Muscle of arm (tissue), 14 donors: ENCODE results near the gene DLG4. TPM values are rescaled to one million over a fixed set of nuclear protein-coding genes. Genes with fewer than 3 reads are reported as not detected.

Experiments
- DNase-seq: peaks from one replicate; pipeline ENCODE4 v3.0.0-alpha.2; 2013
- long read RNA-seq, 11 donors: transcript quantifications; one replicate each; lab custom pipeline, GENCODE V29; 2026
- polyA plus RNA-seq, 12 donors: library from polyadenylated mRNA; unstranded; fragments of 120-200 nt; gene quantifications; one replicate each; pipeline ENCODE4 v1.2.1, GENCODE V29; 2013; ENCODE audit not compliant: insufficient read length in 12 of 12

The DLG4 gene
- polyA plus RNA-seq: 10 to 100 TPM in 11 of 12 donors, not detected in 1; 14.8 to 47.6 (median 19.5) TPM
- long read RNA-seq, donor 1, partial matches to known transcripts: 240 of 267 reads
- long read RNA-seq, donor 1, other reads (novel, unspliced or antisense): 27 of 267 reads
- long read RNA-seq, donor 2, partial matches to known transcripts: 0 of 2 reads
- long read RNA-seq, donor 2, other reads (novel, unspliced or antisense): 0 of 2 reads
- long read RNA-seq, donor 3, partial matches to known transcripts: 0 of 3 reads
- long read RNA-seq, donor 3, other reads (novel, unspliced or antisense): 0 of 3 reads
- long read RNA-seq, donor 4, partial matches to known transcripts: 0 of 1 reads
- long read RNA-seq, donor 4, other reads (novel, unspliced or antisense): 0 of 1 reads
- long read RNA-seq, donor 5, partial matches to known transcripts: 224 of 277 reads
- long read RNA-seq, donor 5, other reads (novel, unspliced or antisense): 51 of 277 reads
- long read RNA-seq, donor 6, partial matches to known transcripts: 0 of 1 reads
- long read RNA-seq, donor 6, other reads (novel, unspliced or antisense): 0 of 1 reads
- long read RNA-seq, donor 7, partial matches to known transcripts: 0 of 1 reads
- long read RNA-seq, donor 7, other reads (novel, unspliced or antisense): 0 of 1 reads
- long read RNA-seq, donor 8, partial matches to known transcripts: 0 of 4 reads
- long read RNA-seq, donor 8, other reads (novel, unspliced or antisense): 0 of 4 reads
- long read RNA-seq, donor 9, partial matches to known transcripts: 0 of 1 reads
- long read RNA-seq, donor 9, other reads (novel, unspliced or antisense): 0 of 1 reads
- long read RNA-seq, donor 10: 0 reads
- long read RNA-seq, donor 11, partial matches to known transcripts: 0 of 1 reads
- long read RNA-seq, donor 11, other reads (novel, unspliced or antisense): 0 of 1 reads

- peak; percentile 92 for DNase-seq
These were observed at the start of gene DLG4, which contains the start of gene ACADVL for GRCh38 chr17:7219812-7220592. Gene DLG4 (minus strand): TSS chr17:7219836. Gene ACADVL (plus strand): TSS chr17:7219938. CDS start chr17:7219985, 47 bp downstream.

GRCh38 chr17:7266784-7267183 is 47.1 kb upstream of the DLG4 start:
- DNase-seq: no peak

DNA sequence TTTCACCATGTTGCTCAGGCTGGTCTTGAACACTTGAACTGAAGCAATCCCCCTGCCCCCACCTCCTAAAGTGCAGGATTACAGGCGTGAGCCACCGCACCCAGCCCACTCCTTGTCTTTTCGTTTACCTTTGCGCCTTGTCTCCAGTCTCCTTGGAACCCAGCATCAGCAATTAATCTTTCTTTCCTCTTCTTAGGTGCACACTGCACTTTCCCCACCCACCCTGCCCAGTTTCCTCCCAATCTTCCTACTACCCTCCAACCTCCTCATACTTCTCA is 44.1 kb upstream of the DLG4 start:
- no peak for DNase-seq

- DNase-seq: no peak
These were observed 43.5 kb upstream of the DLG4 start for GRCh38 chr17:7262935-7263800.

GRCh38 chr17:7262192-7262934 is 42.7 kb upstream of the DLG4 start, which contains the start of gene CLDN7:
Gene CLDN7 (minus strand): TSS chr17:7262478. CDS start chr17:7262043, 435 bp downstream.
- no peak for DNase-seq

GRCh38 chr17:7261379-7262191 is 41.9 kb upstream of the DLG4 start:
- DNase-seq: no peak

GRCh38 chr17:7260651-7261378 is 41.2 kb upstream of the DLG4 start:
- no peak for DNase-seq

GRCh38 chr17:7260151-7260550 is 40.5 kb upstream of the DLG4 start:
- DNase-seq: no peak

DNA sequence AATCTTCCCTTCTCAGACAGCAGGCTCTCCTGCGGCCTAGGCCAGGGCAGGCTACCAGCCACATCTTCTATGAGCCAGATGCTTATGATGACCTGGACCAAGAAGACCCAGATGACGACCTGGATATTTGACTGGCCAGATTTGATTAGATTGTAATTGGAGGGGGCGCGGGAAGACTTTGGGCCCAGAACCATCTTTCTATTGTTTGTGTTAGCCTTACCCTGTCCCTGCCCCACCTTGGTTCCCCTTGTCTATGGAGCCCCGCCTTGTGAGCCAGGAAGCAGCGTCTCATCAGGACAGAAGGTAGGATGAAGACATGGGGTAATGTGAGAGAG is 39.9 kb upstream of the DLG4 start:
- no peak for DNase-seq

GRCh38 chr17:7258731-7259554 is 39.3 kb upstream of the DLG4 start:
- no peak for DNase-seq

DNA sequence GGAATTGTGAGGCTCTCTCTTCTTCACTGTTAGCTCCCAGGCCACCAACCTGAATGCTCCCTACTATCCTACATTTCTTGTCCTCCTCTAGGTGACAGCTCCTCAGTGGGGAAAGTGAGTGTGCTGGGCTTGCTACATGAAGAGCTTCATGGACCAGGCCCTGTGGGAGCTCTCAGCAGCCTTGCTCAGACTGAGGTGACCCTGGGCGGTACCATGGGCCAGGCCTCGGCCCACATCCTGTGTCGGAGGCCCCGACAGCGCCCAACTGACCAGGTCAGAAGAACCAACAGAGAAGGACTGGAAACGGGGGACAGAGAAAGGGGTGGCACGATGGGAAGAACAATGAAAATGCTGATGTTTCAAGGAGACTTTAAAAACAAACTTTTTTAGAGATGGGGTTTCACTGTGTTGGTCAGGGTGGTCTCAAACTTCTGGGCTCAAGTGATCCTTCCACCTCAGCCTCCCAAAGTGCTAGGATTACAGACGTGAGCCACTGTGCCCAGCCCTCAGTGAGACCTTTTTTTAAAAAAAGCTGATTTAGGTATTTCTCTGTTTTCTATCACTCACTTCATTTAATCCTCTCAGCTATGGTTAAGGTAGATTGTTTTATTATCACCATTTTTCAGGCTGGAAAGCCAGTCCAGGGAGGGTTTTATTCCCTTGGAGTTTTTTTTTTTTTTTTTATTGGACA is 37.3 kb upstream of the DLG4 start:
- DNase-seq: no peak

GRCh38 chr17:7254511-7254910 is 34.9 kb upstream of the DLG4 start:
- no peak for DNase-seq

DNA sequence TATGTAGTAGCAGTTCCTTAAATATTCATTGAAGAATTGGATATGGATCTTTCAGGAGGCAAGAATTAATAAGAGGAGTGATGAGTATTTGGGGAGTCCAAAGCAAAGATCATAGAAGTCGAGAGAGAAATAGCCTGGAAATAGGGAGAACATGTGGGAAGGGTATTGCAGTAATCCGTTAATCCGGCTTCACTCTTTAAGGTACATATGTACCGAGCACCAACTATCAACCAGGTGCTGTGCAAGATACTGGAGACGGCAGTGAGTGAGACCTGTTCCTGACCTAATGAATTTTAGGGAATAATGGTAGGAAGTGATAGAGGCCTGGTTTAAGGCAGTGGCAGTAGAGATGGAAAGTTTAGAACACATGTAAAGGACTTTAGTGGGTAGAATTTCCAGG is 33.4 kb upstream of the DLG4 start:
- no peak for DNase-seq

DNA sequence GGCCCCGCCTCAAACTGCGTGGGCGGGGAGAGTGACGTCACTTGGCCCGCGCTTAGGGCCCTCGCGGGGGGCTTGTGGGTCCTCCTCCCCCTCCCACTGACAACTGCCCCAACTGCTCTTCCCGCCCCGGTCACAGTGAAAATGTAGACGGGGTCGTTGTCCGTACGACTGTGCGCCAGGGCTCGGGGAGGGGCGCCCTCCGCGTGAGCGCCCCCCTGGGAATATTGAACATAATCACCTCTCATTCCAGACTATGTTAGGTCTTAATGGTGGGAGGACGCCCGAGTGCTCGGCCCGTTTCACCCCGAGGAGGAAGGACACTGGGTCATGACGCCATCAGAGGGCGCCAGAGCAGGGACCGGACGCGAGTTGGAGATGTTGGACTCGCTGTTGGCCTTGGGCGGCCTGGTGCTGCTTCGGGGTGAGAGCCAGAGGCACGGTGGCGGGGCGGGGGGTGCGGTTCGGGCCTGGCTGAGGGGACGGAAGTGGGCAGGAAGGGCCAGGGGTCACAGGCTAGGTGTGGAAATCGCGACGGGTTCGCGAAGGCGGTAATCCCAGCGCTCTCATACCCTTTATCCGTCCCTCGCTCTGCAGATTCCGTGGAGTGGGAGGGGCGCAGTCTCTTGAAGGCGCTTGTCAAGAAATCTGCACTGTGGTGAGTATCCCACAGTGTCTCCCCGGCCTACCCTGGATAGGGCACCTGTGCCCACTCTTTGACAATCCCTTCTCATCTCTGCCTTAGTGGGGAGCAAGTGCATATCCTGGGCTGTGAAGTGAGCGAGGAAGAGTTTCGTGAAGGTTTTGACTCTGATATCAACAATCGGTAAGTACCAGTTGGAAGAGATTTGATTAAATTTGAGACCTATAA is 32.8 kb upstream of the DLG4 start, which contains the start of gene ELP5:
TSS of gene ELP5 (plus strand) at position 40 of the 868 bp plus-strand sequence. CDS start at position 376, 336 bp downstream.
- peak; percentile 95 for DNase-seq

GRCh38 chr17:7251661-7252175 is 32.1 kb upstream of the DLG4 start, which contains the start of gene CTDNEP1:
Gene CTDNEP1 (minus strand): TSS chr17:7251734. CDS start chr17:7251296, 438 bp downstream.
- DNase-seq: peak; percentile 100
